Fibroblast of lung (primary cell): ENCODE measurements around the gene KLHL5.

Experiments
- CTCF ChIP-seq, 2 donors: IDR thresholded peaks in 1 of 2; conservative IDR thresholded peaks in 1 of 2; 1 replicate in 1 of 2; 2 replicates in 1 of 2; pipeline ENCODE4 v1.5.1; 2011 to 2012; ENCODE audit warnings: low read length in 2 of 2, control low read depth in 1 of 2, inconsistent platforms in 1 of 2, low read depth in 1 of 2, mild to moderate bottlenecking in 1 of 2
- EZH2 ChIP-seq: IDR thresholded peaks from 2 replicates; pipeline ENCODE4 v1.5.1; 2012; ENCODE audit warnings: low read length, control low read depth, mild to moderate bottlenecking; ENCODE audit errors: missing control alignments

GRCh38 chr4:39022241-39022640, 39.8 kb upstream of the KLHL5 start:
- TF ChIP-seq CTCF (conservative IDR thresholded peaks at IDR 0.05 in 1 of 2, IDR thresholded peaks at IDR 0.05 in 1 of 2; ENCODE audit: low read depth in 1 of 2, low read length in 2 of 2) (no peak), EZH2 (no peak)
